Measurements from ENCODE around the gene KRCC1. TPM values are rescaled to one million over a fixed set of nuclear protein-coding genes. Genes with fewer than 3 reads are reported as not detected.

The KRCC1 gene
- total RNA-seq, 2 experiments from 2014 or later: 3.0 to 3.2 TPM

DNA sequence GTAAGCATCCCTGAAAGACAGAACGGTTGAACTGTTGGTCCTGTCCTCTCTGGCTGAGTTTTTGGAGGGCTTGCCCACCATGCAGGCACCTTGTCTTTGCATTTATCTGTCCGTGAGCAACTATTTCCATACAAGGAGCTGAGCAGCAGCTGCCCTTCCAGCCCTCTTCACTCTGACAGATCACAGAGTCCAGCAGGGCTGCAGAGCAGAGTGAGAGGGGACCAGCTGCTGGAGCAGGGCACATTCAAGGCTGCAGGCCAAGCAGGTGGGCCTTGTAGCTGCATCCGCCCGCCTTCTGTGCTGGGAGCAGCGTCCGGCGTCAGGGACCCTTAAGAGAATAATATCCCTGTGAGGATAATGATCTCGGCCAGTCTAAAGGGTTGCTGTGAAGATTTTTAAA lies 21.5 kb upstream of the KRCC1 start:
- no peaks in the 10 kb centered on the region for H3K4me1 Mint-ChIP-seq (ENCODE audit: low read depth)
- no peak for ATAC-seq (ENCODE audit: poor library complexity)
- CTCF ChIA-PET: no interaction called here
- H3K27me3 ChIP-seq (ENCODE audit: control insufficient read depth in 1 of 2, insufficient read depth in 2 of 2, low read length in 2 of 2): no peaks in the 10 kb centered on the region
- no peak overlapping the region for H3K27ac ChIP-seq (ENCODE audit: low read depth in 1 of 2, low read length in 2 of 2)
- POLR2A ChIA-PET: no interaction called here
- no peak for DNase-seq
- no peak overlapping the region for H3K4me3 Mint-ChIP-seq
- TF ChIP-seq, protein P1, sequence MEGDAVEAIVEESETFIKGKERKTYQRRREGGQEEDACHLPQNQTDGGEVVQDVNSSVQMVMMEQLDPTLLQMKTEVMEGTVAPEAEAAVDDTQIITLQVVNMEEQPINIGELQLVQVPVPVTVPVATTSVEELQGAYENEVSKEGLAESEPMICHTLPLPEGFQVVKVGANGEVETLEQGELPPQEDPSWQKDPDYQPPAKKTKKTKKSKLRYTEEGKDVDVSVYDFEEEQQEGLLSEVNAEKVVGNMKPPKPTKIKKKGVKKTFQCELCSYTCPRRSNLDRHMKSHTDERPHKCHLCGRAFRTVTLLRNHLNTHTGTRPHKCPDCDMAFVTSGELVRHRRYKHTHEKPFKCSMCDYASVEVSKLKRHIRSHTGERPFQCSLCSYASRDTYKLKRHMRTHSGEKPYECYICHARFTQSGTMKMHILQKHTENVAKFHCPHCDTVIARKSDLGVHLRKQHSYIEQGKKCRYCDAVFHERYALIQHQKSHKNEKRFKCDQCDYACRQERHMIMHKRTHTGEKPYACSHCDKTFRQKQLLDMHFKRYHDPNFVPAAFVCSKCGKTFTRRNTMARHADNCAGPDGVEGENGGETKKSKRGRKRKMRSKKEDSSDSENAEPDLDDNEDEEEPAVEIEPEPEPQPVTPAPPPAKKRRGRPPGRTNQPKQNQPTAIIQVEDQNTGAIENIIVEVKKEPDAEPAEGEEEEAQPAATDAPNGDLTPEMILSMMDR (IDR thresholded peaks at IDR 0.05): no peak
- no peak overlapping the region for H3K4me3 ChIP-seq (ENCODE audit: low read length)
- H3K27me3 Mint-ChIP-seq: no peaks in the 10 kb centered on the region
- no peaks in the 10 kb centered on the region for H3K36me3 ChIP-seq (ENCODE audit: insufficient read depth, low read length)
- no peaks in the 10 kb centered on the region for H3K9me3 Mint-ChIP-seq
- no peaks in the 10 kb centered on the region for H3K36me3 Mint-ChIP-seq (ENCODE audit: low read depth)
- H3K4me1 ChIP-seq (ENCODE audit: insufficient read depth, low read length): no peaks in the 10 kb centered on the region
- H3K9me3 ChIP-seq (ENCODE audit: control insufficient read depth in 1 of 2, insufficient read depth in 1 of 2, low read length in 2 of 2): no peaks in the 10 kb centered on the region
- intact Hi-C loops (cut with DNase I, micrococcal nuclease): no loop called here
- H3K27ac Mint-ChIP-seq: no peak overlapping the region

DNA sequence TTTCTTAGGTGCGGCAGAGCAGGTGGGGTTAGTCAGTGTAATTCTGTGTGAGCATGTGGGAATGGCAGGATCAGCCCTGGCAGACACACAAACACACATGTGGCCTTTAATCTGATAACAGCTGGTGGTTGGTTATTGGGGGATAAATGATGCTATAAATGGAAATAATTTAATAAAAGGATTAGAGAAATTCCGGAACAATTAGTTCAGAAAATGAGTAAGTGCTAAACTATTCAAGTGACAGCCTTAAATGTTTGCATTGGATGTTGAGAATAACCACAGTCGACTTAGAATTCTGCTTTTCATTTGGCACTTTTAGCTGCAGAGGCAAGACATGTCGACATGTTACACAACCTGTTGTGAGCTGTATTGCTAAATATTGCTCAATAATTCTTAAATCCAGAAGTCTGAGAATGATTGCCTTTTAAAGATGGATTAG lies 19.3 kb upstream of the KRCC1 start:
- ChIA-PET CTCF (no interaction called here), POLR2A (no interaction called here)
- no peaks in the 10 kb centered on the region for H3K4me1 Mint-ChIP-seq (ENCODE audit: low read depth)
- no peaks in the 10 kb centered on the region for H3K27me3 Mint-ChIP-seq
- Histone ChIP-seq H3K27me3 (ENCODE audit: control insufficient read depth in 1 of 2, insufficient read depth in 2 of 2, low read length in 2 of 2) (no peaks in the 10 kb centered on the region), H3K9me3 (ENCODE audit: control insufficient read depth in 1 of 2, insufficient read depth in 1 of 2, low read length in 2 of 2) (no peaks in the 10 kb centered on the region), H3K27ac (ENCODE audit: low read depth in 1 of 2, low read length in 2 of 2) (no peak overlapping the region), H3K4me1 (ENCODE audit: insufficient read depth, low read length) (no peaks in the 10 kb centered on the region), H3K36me3 (ENCODE audit: insufficient read depth, low read length) (no peaks in the 10 kb centered on the region), H3K4me3 (ENCODE audit: low read length) (no peak overlapping the region)
- no peaks in the 10 kb centered on the region for H3K9me3 Mint-ChIP-seq
- no peak overlapping the region for H3K27ac Mint-ChIP-seq
- DNase-seq (no peak), ATAC-seq (ENCODE audit: poor library complexity) (no peak)
- no peaks in the 10 kb centered on the region for H3K36me3 Mint-ChIP-seq (ENCODE audit: low read depth)
- TF ChIP-seq, protein P1 (IDR thresholded peaks at IDR 0.05): no peak
- H3K4me3 Mint-ChIP-seq: no peak overlapping the region
- intact Hi-C loops (cut with DNase I, micrococcal nuclease): no loop called here

DNA sequence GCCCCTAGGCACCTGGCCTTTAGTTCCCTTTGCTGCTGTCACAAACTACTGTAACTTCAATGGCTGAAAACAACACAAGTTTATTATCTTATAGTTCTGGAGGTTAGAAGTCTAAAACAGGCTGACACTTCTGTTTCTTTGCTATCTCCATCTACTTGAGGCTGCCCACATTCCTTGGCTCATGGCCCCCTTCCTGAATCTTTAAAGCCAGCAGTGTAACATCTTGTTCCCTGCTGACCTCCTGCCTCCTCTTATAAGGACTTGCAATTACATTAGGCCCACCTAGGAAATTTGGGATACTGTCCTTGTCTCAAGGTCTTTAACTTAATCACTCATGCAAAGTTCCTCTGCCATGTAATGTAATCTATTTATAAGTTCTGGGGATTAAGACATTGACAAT lies 18.6 kb upstream of the KRCC1 start:
- POLR2A ChIA-PET: no interaction called here
- ATAC-seq (ENCODE audit: poor library complexity): no peak

More for the DNA sequence above, 18.6 kb upstream of the KRCC1 start:
- CTCF ChIA-PET: no interaction called here
- Histone ChIP-seq H3K27ac (ENCODE audit: low read depth in 1 of 2, low read length in 2 of 2) (no peak overlapping the region), H3K4me1 (ENCODE audit: insufficient read depth, low read length) (no peaks in the 10 kb centered on the region), H3K27me3 (ENCODE audit: control insufficient read depth in 1 of 2, insufficient read depth in 2 of 2, low read length in 2 of 2) (no peaks in the 10 kb centered on the region), H3K9me3 (ENCODE audit: control insufficient read depth in 1 of 2, insufficient read depth in 1 of 2, low read length in 2 of 2) (no peaks in the 10 kb centered on the region), H3K36me3 (ENCODE audit: insufficient read depth, low read length) (no peaks in the 10 kb centered on the region), H3K4me3 (ENCODE audit: low read length) (no peak overlapping the region)
- intact Hi-C loops (cut with DNase I, micrococcal nuclease): no loop called here
- H3K27me3 Mint-ChIP-seq: no peaks in the 10 kb centered on the region
- no peak for DNase-seq
- H3K4me3 Mint-ChIP-seq: no peak overlapping the region
- H3K36me3 Mint-ChIP-seq (ENCODE audit: low read depth): no peaks in the 10 kb centered on the region
- TF ChIP-seq, protein P1 (IDR thresholded peaks at IDR 0.05): no peak
- no peaks in the 10 kb centered on the region for H3K4me1 Mint-ChIP-seq (ENCODE audit: low read depth)
- no peak overlapping the region for H3K27ac Mint-ChIP-seq
- H3K9me3 Mint-ChIP-seq: no peaks in the 10 kb centered on the region

Measured in CD4-positive, alpha-beta T cell (primary cell).